ENCODE measurements around the gene IFT80. TPM values are rescaled to one million over a fixed set of nuclear protein-coding genes. Genes with fewer than 3 reads are reported as not detected.
"Not testable (repeated sequence)": the region's sequence is repeated elsewhere in the genome, so short reads cannot be mapped to it uniquely, and the experiment has no call there.

IFT80 gene
- polyA plus RNA-seq, 3 donors: 52.4 to 67.3 (median 61.8) TPM

DNA sequence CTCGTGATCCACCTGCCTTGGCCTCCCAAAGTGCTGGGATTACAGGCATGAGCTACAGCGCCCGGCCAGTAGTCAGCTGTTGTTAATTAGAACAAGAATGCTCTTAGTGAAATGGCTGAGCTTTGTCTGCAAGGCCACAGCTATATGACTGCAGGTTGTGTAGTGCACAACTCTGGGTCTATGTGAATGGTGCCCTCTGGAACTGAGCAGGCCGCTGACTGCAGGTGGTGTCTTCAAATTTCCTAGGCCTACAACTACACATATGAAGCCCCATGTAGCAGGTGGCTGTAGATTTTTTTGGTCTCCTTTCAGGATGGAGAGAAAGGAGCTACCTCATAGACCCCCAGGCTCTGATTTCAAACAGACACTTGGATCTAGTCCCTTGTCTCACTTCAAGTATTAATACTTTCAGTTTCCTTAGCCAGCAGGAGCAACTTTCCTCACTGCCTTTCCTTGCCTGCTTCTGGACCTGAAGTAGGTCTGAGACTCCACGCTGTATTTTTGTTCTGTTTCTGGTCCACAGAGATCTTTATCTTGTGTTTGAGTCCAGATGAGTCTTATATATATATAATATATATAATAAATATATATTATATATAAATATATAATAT is 86.9 kb downstream of the IFT80 start:
- no peak for DNase-seq (ENCODE audit: extremely low read depth in 1 of 11, low read depth in 9 of 11, low spot score in 4 of 11)

GRCh38 chr3:160302806-160303205 is 96.2 kb downstream of the IFT80 start:
- no peak for DNase-seq (ENCODE audit: extremely low read depth in 1 of 11, low read depth in 9 of 11, low spot score in 4 of 11)

GRCh38 chr3:160296591-160296990 is 102.4 kb downstream of the IFT80 start:
- no peak for DNase-seq (ENCODE audit: extremely low read depth in 1 of 11, low read depth in 9 of 11, low spot score in 4 of 11)

GRCh38 chr3:160291909-160292299 is 107.1 kb downstream of the IFT80 start:
- no peak for DNase-seq (ENCODE audit: extremely low read depth in 1 of 11, low read depth in 9 of 11, low spot score in 4 of 11)

GRCh38 chr3:160291290-160291908 is 107.6 kb downstream of the IFT80 start:
- DNase-seq (ENCODE audit: extremely low read depth in 1 of 11, low read depth in 9 of 11, low spot score in 4 of 11): no peak

DNA sequence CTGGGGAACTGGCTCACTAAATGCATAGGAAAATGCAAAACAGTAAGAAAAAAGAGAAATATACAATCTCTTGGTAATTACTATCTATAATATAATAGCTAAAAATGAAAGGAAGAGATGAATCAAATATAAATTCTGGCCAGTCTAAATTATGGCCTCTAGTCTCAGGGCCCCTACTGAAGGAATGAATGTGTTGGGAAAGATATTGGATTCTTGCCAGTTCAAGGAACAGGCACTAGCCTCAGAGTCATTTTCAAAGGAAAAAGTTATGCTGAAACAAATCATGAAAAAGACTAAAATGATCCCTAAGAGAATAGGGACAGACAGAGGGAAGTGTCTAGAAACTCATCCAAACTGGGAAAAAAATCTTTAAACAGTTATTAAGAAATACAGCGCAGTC is 111.4 kb downstream of the IFT80 start:
- no peak for DNase-seq (ENCODE audit: extremely low read depth in 1 of 11, low read depth in 9 of 11, low spot score in 4 of 11)

- no peak for DNase-seq (ENCODE audit: extremely low read depth in 1 of 11, low read depth in 9 of 11, low spot score in 4 of 11)
Measured at GRCh38 chr3:160286231-160286630, 112.8 kb downstream of the IFT80 start.

- no peak for DNase-seq (ENCODE audit: extremely low read depth in 1 of 11, low read depth in 9 of 11, low spot score in 4 of 11)
Measured at GRCh38 chr3:160280836-160281235, 118.2 kb downstream of the IFT80 start.

DNA sequence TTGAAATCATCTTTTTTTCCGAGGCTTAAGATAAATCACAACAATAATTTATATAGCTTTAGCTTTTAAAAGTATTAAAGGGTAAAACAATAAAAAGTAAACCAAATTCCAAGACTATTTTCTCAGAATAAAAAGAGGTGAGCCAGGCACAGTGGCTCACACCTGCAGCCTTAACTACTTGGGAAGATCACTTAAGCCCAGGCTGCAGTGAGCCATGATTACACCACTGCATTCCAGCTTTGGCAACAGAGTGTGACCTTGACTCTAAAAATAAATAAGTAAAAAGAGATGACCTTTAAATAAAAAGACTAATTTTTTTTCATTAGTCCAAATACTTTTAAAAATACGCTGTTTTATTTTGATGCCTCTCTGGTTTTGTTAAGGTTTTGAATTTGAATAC is 119.4 kb downstream of the IFT80 start:
- no peak for DNase-seq (ENCODE audit: extremely low read depth in 1 of 11, low read depth in 9 of 11, low spot score in 4 of 11)

GRCh38 chr3:160278210-160278609 is 120.8 kb downstream of the IFT80 start:
- no peak for DNase-seq (ENCODE audit: extremely low read depth in 1 of 11, low read depth in 9 of 11, low spot score in 4 of 11)

- no peak for DNase-seq (ENCODE audit: extremely low read depth in 1 of 11, low read depth in 9 of 11, low spot score in 4 of 11)
Measured at GRCh38 chr3:160265088-160265487, 133.9 kb downstream of the IFT80 start.

DNA sequence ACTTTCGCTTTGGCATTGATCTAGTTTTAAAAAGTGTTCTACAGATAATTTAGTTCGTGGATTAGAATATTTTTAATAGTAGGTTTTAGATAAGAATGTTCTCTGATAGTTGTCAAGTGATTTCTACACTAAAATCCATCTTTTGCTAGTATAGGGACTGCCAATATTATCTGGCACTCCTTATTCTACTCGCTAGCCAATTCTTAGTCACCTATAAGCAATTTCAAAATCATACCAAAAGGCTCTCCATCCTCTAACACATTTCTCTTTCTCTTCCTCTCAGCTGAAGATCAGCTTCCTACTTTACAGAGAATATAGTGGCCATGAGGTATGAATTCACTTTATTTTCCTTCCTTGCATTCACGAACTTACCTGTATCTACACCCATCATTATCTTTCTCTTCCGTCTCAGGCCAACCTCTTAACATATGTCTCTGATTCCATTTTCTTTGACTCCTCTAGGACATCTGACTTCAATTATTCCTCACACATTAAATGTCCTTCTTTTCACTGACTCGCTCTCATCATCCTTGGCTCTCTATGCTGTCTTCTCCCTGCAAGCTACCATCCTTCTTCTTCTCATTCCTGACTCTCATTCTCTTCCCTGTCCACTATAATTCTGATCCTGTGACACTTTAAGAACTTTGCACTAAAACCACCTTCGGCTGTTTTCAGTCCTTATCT is 138.3 kb downstream of the IFT80 start:
- DNase-seq (ENCODE audit: extremely low read depth in 1 of 11, low read depth in 9 of 11, low spot score in 4 of 11): no peak

DNA sequence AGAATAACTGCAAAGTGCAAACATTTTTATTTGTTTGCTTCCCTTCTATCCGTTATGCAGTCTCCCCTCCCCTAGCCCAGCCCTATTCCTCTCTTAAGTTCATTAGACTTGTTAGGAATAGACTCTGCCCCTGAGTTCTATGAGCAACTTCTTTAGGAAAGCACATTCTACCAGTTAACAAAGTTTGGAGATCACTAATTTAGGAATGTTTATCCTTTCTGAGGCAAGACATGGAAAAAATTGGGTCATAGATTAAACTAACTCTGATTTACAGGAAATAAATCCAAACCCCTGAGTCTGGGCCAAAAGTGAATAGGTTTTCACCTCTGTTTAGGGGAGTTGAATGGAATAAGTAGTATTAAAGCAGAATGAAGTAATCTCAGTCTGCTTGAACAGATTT is 139.4 kb downstream of the IFT80 start:
- DNase-seq (ENCODE audit: extremely low read depth in 1 of 11, low read depth in 9 of 11, low spot score in 4 of 11): no peak

DNA sequence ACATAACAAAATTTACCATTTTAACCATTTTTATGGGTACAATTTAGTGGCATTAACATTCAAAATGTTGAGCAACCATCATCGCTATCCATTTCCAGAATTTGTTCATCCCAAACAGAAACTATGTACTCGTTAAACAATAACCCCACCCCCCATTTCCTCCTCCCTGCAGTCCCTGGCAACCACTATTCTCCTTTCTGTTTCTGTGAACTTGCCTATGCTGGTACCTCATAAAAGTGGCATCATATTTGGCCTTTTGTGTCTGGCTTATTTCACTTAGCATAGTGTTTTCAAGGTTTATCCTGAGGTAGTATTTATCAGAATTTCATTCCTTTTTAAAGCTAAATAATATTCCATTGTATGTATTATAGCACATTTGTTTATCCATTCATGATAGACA is 141.4 kb downstream of the IFT80 start:
- no peak for DNase-seq (ENCODE audit: extremely low read depth in 1 of 11, low read depth in 9 of 11, low spot score in 4 of 11)

- DNase-seq (ENCODE audit: extremely low read depth in 1 of 11, low read depth in 9 of 11, low spot score in 4 of 11): no peak
Measured at GRCh38 chr3:160253298-160253697, 145.7 kb downstream of the IFT80 start.

DNA sequence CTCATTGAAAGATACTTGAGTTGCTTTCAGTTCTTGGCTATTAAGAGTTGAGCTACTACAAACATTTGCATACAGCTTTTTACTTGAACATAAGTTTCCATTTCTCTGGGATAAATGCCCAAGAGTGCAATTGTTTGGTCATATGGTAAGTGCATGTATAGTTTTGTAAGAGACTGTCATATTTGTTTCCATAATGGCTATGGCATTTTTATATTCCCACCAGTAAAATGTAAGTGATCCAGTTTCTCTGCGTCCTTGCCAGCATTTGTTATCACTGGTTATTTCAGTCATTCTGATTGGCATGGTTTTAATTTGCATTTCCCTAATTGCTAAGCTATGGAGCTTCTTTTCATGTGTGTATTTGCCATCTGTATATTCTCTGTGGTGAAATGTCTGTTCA is 151.3 kb downstream of the IFT80 start:
- DNase-seq (ENCODE audit: extremely low read depth in 1 of 11, low read depth in 9 of 11, low spot score in 4 of 11): no peak

GRCh38 chr3:160245261-160245800 is 153.7 kb downstream of the IFT80 start:
- DNase-seq (ENCODE audit: extremely low read depth in 1 of 11, low read depth in 9 of 11, low spot score in 4 of 11): no peak

DNA sequence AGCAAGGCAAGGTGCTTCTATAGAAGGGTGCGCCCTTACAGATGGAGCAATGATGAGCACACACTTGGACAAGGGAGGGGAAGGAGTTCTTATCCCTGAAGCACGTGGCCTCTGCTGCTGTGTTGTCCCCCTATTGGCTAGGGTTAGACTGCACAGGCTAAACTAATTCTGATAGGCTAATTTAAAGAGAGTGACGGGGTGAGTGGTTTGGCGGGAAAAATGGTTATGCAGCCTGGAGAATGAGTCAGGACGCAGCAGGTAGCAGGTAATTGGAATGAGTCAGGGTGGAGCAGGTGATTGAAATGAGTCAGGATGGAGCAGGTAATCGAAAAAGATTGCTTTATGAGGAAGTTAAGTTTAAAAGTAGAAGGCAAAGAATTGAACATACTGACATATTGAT is 158.3 kb downstream of the IFT80 start:
- not testable (repeated sequence) for DNase-seq (ENCODE audit: extremely low read depth in 1 of 11, low read depth in 9 of 11, low spot score in 4 of 11)

DNA sequence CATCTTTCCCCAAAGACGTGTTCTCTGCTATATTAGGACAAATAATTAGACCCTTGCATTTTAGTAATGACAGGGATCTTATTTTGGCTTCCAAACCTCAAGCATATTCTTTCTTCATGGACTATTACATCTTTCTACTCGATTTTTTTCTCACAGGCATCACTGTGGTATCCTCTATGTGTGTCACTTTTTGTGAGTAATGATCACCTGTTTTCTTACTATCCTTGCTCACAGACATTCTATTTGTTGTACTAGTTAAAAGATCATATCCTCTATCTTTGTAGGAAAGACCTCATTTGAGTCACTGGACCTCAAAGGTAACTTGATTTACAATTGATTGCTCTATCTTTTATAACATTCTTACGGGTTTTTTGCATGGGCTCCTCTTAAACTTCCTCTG is 167.0 kb downstream of the IFT80 start:
- DNase-seq (ENCODE audit: extremely low read depth in 1 of 11, low read depth in 9 of 11, low spot score in 4 of 11): no peak

DNA sequence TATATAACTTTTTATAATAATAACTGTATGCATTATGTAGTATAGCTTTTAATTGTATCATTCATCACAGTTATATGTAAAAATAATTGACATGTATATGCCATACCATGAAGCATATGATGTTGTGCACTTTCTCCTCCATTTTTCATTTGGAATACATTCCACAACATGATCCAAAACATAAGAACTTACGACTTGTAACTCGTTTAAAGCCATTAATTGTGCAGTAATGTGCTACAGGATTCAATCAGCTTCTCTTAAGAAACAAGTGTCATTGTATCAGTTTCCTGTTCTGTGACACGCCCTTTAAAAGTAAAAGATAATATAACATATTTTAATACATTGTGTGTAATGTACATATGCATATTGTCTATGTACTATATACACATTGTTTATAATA is 171.6 kb downstream of the IFT80 start:
- no peak for DNase-seq (ENCODE audit: extremely low read depth in 1 of 11, low read depth in 9 of 11, low spot score in 4 of 11)

Data from renal cortex interstitium (tissue), 11 donors.